Loucy (cell line): ENCODE data around the gene PKP3.
"Not testable (repeated sequence)": the region's sequence is repeated elsewhere in the genome, so short reads cannot be mapped to it uniquely, and the experiment has no call there.

Experiments used
- H2AFZ ChIP-seq: fragments of 200-600 bp; sonication (generic); 2 replicates; pipeline ENCODE4 v1.6.0; 2016; ENCODE audit warnings: antibody characterized with exemption, mild to moderate bottlenecking, low read length, moderate library complexity
- H3F3A ChIP-seq: fragments of 200-600 bp; 2 replicates; pipeline ENCODE4 v1.6.0; 2016; ENCODE audit warnings: antibody characterized with exemption, low read depth, mild to moderate bottlenecking
- H3K27me3 ChIP-seq: fragments of 200-600 bp; sonication (generic); 2 replicates; pipeline ENCODE4 v1.6.1; 2014; ENCODE audit warnings: low read length, mild to moderate bottlenecking; ENCODE audit not compliant: insufficient read depth, poor library complexity, severe bottlenecking
- H3K36me3 ChIP-seq: fragments of 200-600 bp; sonication (generic); 2 replicates; pipeline ENCODE4 v1.6.1; 2016; ENCODE audit warnings: low read length; ENCODE audit not compliant: insufficient read depth
- H3K4me1 ChIP-seq: fragments of 200-600 bp; sonication (generic); 2 replicates; pipeline ENCODE4 v1.5.1; 2014; ENCODE audit warnings: low read length, mild to moderate bottlenecking; ENCODE audit not compliant: insufficient read depth, poor library complexity, severe bottlenecking
- H3K4me2 ChIP-seq: fragments of 200-600 bp; sonication (generic); 2 replicates; pipeline ENCODE4 v1.6.0; 2014; ENCODE audit warnings: antibody characterized with exemption, low read length, low read depth, mild to moderate bottlenecking; ENCODE audit not compliant: poor library complexity, severe bottlenecking
- H3K4me3 ChIP-seq: fragments of 200-600 bp; sonication (generic); 2 replicates; pipeline ENCODE4 v1.5.1; 2014; ENCODE audit warnings: low read length, mild to moderate bottlenecking, mixed read lengths; ENCODE audit not compliant: poor library complexity, severe bottlenecking
- H3K79me2 ChIP-seq: fragments of 200-600 bp; sonication (generic); 2 replicates; pipeline ENCODE4 v1.6.1; 2014; ENCODE audit warnings: low read length; ENCODE audit not compliant: insufficient read depth
- H3K9ac ChIP-seq: fragments of 200-600 bp; sonication (generic); 2 replicates; pipeline ENCODE4 v1.6.0; 2014; ENCODE audit warnings: mild to moderate bottlenecking, low read depth, low read length, moderate library complexity; ENCODE audit not compliant: poor library complexity, severe bottlenecking
- H3K9me2 ChIP-seq: fragments of 200-600 bp; sonication (generic); replicated peaks from 2 replicates; pipeline ENCODE4 v1.6.1; 2016; ENCODE audit warnings: low read depth, low read length, mixed read lengths
- H3K9me3 ChIP-seq: fragments of 200-600 bp; sonication (generic); 2 replicates; pipeline ENCODE4 v1.6.1; 2014; ENCODE audit warnings: mild to moderate bottlenecking, antibody characterized with exemption, low read length, low read depth; ENCODE audit not compliant: insufficient read depth
- H4K20me1 ChIP-seq: fragments of 200-600 bp; sonication (generic); 2 replicates; pipeline ENCODE4 v1.6.0; 2014; ENCODE audit warnings: antibody characterized with exemption, low read length, mild to moderate bottlenecking; ENCODE audit not compliant: insufficient read depth, poor library complexity, severe bottlenecking
- CTCF ChIP-seq: fragments of 200-600 bp; sonication (generic); conservative IDR thresholded peaks from 2 replicates; pipeline ENCODE4 v1.5.1; 2014; ENCODE audit warnings: mild to moderate bottlenecking, antibody characterized with exemption, low read length
- EZH2phosphoT487 ChIP-seq: fragments of 200-600 bp; IDR thresholded peaks from 2 replicates; pipeline ENCODE4 v1.6.1; 2018; ENCODE audit warnings: antibody characterized with exemption, mild to moderate bottlenecking, moderate library complexity, borderline replicate concordance

The PKP3 gene

GRCh38 chr11:424232-424631 lies 30.2 kb downstream of the PKP3 start:
- H3K27me3 ChIP-seq = no peaks in the 10 kb centered on the region
- H3K4me2 ChIP-seq = no peak overlapping the region
- H3K79me2 ChIP-seq = no peaks in the 10 kb centered on the region
- H3F3A ChIP-seq = no peaks in the 10 kb centered on the region
- no peak for TF ChIP-seq EZH2phosphoT487
- H3K9me3 ChIP-seq = no peaks in the 10 kb centered on the region
- H3K36me3 ChIP-seq = no peaks in the 10 kb centered on the region
- H3K9ac ChIP-seq = no peak overlapping the region
- H3K4me1 ChIP-seq = no peaks in the 10 kb centered on the region
- no peaks in the 10 kb centered on the region for H4K20me1 ChIP-seq
- no peaks in the 10 kb centered on the region for H3K9me2 ChIP-seq
- no peak overlapping the region for H2AFZ ChIP-seq
- no peak overlapping the region for H3K4me3 ChIP-seq

DNA sequence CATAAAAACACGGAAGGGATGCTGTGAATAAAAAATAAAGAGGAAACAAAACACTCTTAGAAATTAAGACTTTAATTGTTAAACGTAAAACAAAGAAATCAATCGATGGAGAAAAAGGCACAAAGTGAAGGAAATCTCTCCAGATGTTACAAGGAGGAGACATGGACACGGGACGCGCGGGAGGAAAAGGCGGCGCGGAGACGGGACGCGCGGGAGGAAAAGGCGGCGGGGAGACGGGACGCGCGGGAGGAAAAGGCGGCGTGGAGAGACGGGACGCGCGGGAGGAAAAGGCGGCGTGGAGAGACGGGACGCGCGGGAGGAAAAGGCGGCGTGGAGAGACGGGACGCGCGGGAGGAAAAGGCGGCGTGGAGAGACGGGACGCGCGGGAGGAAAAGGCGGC lies 30.8 kb downstream of the PKP3 start:
- H3K9me3 ChIP-seq, H3K4me1 ChIP-seq, H3F3A ChIP-seq, H3K9me2 ChIP-seq, H4K20me1 ChIP-seq, H3K79me2 ChIP-seq, H3K4me2 ChIP-seq, H2AFZ ChIP-seq, H3K4me3 ChIP-seq, H3K27me3 ChIP-seq, H3K36me3 ChIP-seq, H3K9ac ChIP-seq: not testable (repeated sequence)

GRCh38 chr11:425301-425700 lies 31.3 kb downstream of the PKP3 start:
- H4K20me1 ChIP-seq = no peaks in the 10 kb centered on the region
- H3K9ac ChIP-seq = no peak overlapping the region
- no peaks in the 10 kb centered on the region for H3K79me2 ChIP-seq
- no peak overlapping the region for H2AFZ ChIP-seq
- no peaks in the 10 kb centered on the region for H3K36me3 ChIP-seq
- H3K9me2 ChIP-seq = no peaks in the 10 kb centered on the region
- no peak for TF ChIP-seq EZH2phosphoT487
- no peak for TF ChIP-seq CTCF
- H3K4me1 ChIP-seq = no peaks in the 10 kb centered on the region
- no peaks in the 10 kb centered on the region for H3K27me3 ChIP-seq
- H3K4me2 ChIP-seq = no peak overlapping the region
- H3K4me3 ChIP-seq = no peak overlapping the region
- no peaks in the 10 kb centered on the region for H3K9me3 ChIP-seq
- H3F3A ChIP-seq = no peaks in the 10 kb centered on the region

DNA sequence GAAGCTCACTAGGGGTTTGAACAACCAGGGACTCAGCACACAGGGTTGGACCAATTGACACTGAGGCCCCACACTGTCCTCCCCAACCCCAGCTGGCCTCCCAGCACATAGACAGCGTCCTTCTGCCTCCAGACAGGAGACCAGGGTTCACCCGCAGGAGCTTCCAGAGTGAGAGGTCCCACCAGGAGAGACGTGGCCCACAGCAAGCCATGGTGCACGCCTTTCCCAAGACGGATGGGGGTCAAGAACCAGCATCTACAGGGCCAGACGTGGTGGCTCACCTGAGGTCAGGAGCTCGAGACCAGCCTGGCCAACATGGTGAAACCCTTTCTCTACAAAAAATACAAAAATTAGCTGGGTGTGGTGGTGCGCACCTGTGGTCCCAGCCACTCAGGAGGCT lies 32.8 kb downstream of the PKP3 start:
- Histone ChIP-seq H3K9ac (no peak overlapping the region), H3K9me2 (no peaks in the 10 kb centered on the region), H3F3A (no peaks in the 10 kb centered on the region), H3K4me2 (no peak overlapping the region), H2AFZ (no peak overlapping the region), H3K4me3 (no peak overlapping the region), H3K27me3 (no peaks in the 10 kb centered on the region), H3K79me2 (no peaks in the 10 kb centered on the region), H3K9me3 (no peaks in the 10 kb centered on the region), H4K20me1 (no peaks in the 10 kb centered on the region), H3K4me1 (no peaks in the 10 kb centered on the region), H3K36me3 (no peaks in the 10 kb centered on the region)
- TF ChIP-seq CTCF (no peak), EZH2phosphoT487 (no peak)
